Right lobe of liver (tissue), 6 donors: ENCODE measurements around the gene AGTPBP1. TPM values are rescaled to one million over a fixed set of nuclear protein-coding genes. Genes with fewer than 3 reads are reported as not detected.

Experiments used
- ATAC-seq, 4 donors: fragments of 200-7000 bp; cut with Tn5 transposase; one replicate each; pipeline ENCODE4 v1.9.1; 2020; ENCODE audit warnings: mild to moderate bottlenecking in 4 of 4, moderate library complexity in 4 of 4
- DNase-seq, 3 donors: peaks; one replicate each; pipeline ENCODE4 v3.0.0-alpha.2; 2020
- H3K27ac ChIP-seq, 3 donors: fragments of 200-600 bp; one replicate each; pipeline ENCODE4 v1.8.0; 2022
- H3K27me3 ChIP-seq, 2 donors: fragments of 200-600 bp; one replicate each; pipeline ENCODE4 v1.8.0; 2022
- H3K36me3 ChIP-seq, 4 donors: fragments of 200-600 bp; sonication (generic) in 1 of 4; one replicate each; pipeline versions ENCODE4 v1.5.1 to v1.8.0; 2017 to 2022; ENCODE audit warnings: control low read depth in 1 of 4
- H3K4me1 ChIP-seq, 4 donors: fragments of 200-600 bp; sonication (generic) in 1 of 4; one replicate each; pipeline versions ENCODE4 v1.5.1 to v1.8.0; 2017 to 2022; ENCODE audit warnings: control low read depth in 1 of 4
- H3K4me3 ChIP-seq, 3 donors: fragments of 200-600 bp; one replicate each; pipeline ENCODE4 v1.8.0; 2022
- H3K9me3 ChIP-seq, 4 donors: fragments of 200-600 bp; sonication (generic) in 1 of 4; one replicate each; pipeline versions ENCODE4 v1.5.1 to v1.8.0; 2017 to 2022; ENCODE audit warnings: control low read depth in 1 of 4
- CTCF ChIP-seq, 4 donors: fragments of 200-600 bp in 3 of 4; fragments of 450-650 bp in 1 of 4; IDR thresholded peaks; one replicate each; pipeline versions ENCODE4 v1.5.1 to v1.8.0; 2016 to 2022; ENCODE audit warnings: antibody characterized with exemption in 4 of 4, mild to moderate bottlenecking in 2 of 4
- POLR2A ChIP-seq: fragments of 450-650 bp; IDR thresholded peaks from one replicate; pipeline ENCODE4 v1.6.1; 2017; ENCODE audit warnings: antibody characterized with exemption, mild to moderate bottlenecking
- WGBS: methylation state at CpG from one replicate; pipeline ENCODE4 v1.1.6; 2018; ENCODE audit warnings: low coverage, low lambda C conversion rate; ENCODE audit not compliant: insufficient coverage; ENCODE audit errors: missing lambda C conversion rate; 5-methylcytosine and 5-hydroxymethylcytosine counted together
- intact Hi-C, 2 donors: fragments of 100-400 bp; cut with DNase I; formaldehyde crosslinking; loops; one replicate each; pipeline versions ENCODE4 v1.11.2 to v1.14.1; 2022
- total RNA-seq, 6 experiments: library from RNA; depleted of rRNA in 2 of 6; stranded (reverse); fragments of >200 nt in 2 of 6; fragmentation: NEBNext Ultra II Directional in 3 of 6; extraction: Animal tissue kit (Norgen Biotek cat#: 25700) in 3 of 6; gene quantifications; one replicate each; pipeline versions ENCODE4 v1.1.0 to v1.2.4, GENCODE V29; 2016 to 2023
- donor health status: DM: no; HTN: yes; CAD: no.
- donor health status: DM: no; HTN: no; CAD: no.
- donor health status: DM: no; HTN: no; CAD: no.
- donor health status: DM: no; HTN: yes; CAD: no.
- donor health status: DM: no; HTN: yes; CAD: no.

Gene AGTPBP1
- total RNA-seq, 6 experiments from 2014 or later, result 5.1 to 7.7 (median 6.5) TPM

- no peaks in the 10 kb centered on the region for H3K27me3 ChIP-seq
- ATAC-seq (no peak), DNase-seq (no peak)
- WGBS, result 83% methylated on average over 1 of the region's 1 CpG
- intact Hi-C loops, result no loop called here
- no peaks in the 10 kb centered on the region for H3K9me3 ChIP-seq
- no peak overlapping the region for H3K4me3 ChIP-seq
- H3K4me1 ChIP-seq, result no peaks in the 10 kb centered on the region
- H3K36me3 ChIP-seq, result peaks cover 0 to 3% (median 0%) of the 10 kb centered on the region in 4 donors
- TF ChIP-seq CTCF (IDR thresholded peaks at IDR 0.05) (no peak), POLR2A (no peak)
- H3K27ac ChIP-seq, result no peak overlapping the region
These were observed 74.4 kb downstream of the AGTPBP1 start for GRCh38 chr9:85667374-85667773.

- DNase-seq, result no peak
- H3K36me3 ChIP-seq, result peaks cover 0 to 3% (median 0%) of the 10 kb centered on the region in 4 donors
- ATAC-seq, result no peak
- no peak for TF ChIP-seq POLR2A
- TF ChIP-seq CTCF (IDR thresholded peaks at IDR 0.05), result no peak
- no peaks in the 10 kb centered on the region for H3K4me1 ChIP-seq
- no peak overlapping the region for H3K27ac ChIP-seq
- intact Hi-C loops, result no loop called here
- H3K27me3 ChIP-seq, result no peaks in the 10 kb centered on the region
- no peaks in the 10 kb centered on the region for H3K9me3 ChIP-seq
- 85% methylated on average over 2 of the region's 2 CpGs for WGBS
- no peak overlapping the region for H3K4me3 ChIP-seq
These were observed 75.7 kb downstream of the AGTPBP1 start for GRCh38 chr9:85666086-85666485.

GRCh38 chr9:85662573-85662972, 79.2 kb downstream of the AGTPBP1 start:
- Histone ChIP-seq H3K4me3 (no peak overlapping the region), H3K9me3 (no peaks in the 10 kb centered on the region), H3K36me3 (no peaks in the 10 kb centered on the region), H3K4me1 (no peaks in the 10 kb centered on the region), H3K27me3 (no peaks in the 10 kb centered on the region), H3K27ac (no peak overlapping the region)
- TF ChIP-seq POLR2A, result no peak
- intact Hi-C loops, result no loop called here
- 62% methylated on average over 1 of the region's 1 CpG for WGBS
- ATAC-seq (no peak), DNase-seq (no peak)

- intact Hi-C loops, result no loop called here
- TF ChIP-seq POLR2A (no peak), CTCF (IDR thresholded peaks at IDR 0.05) (no peak)
- DNase-seq, result no peak
- Histone ChIP-seq H3K27me3 (no peaks in the 10 kb centered on the region), H3K36me3 (no peaks in the 10 kb centered on the region), H3K4me3 (no peak overlapping the region), H3K4me1 (no peaks in the 10 kb centered on the region), H3K27ac (no peak overlapping the region), H3K9me3 (no peaks in the 10 kb centered on the region)
- no peak for ATAC-seq
- WGBS, result 100% methylated on average over 1 of the region's 1 CpG
These were observed 83.0 kb downstream of the AGTPBP1 start for GRCh38 chr9:85658716-85659115.

- H3K9me3 ChIP-seq, result no peaks in the 10 kb centered on the region
- WGBS, result 94% methylated on average over 4 of the region's 4 CpGs
- intact Hi-C loops, result no loop called here
- ATAC-seq, result no peak
- no peak for DNase-seq
- no peaks in the 10 kb centered on the region for H3K27me3 ChIP-seq
- no peaks in the 10 kb centered on the region for H3K36me3 ChIP-seq
- H3K4me3 ChIP-seq, result no peak overlapping the region
- no peak for TF ChIP-seq POLR2A
- TF ChIP-seq CTCF (IDR thresholded peaks at IDR 0.05), result no peak
- no peak overlapping the region for H3K27ac ChIP-seq
- H3K4me1 ChIP-seq, result no peaks in the 10 kb centered on the region
These were observed 88.6 kb downstream of the AGTPBP1 start for GRCh38 chr9:85653153-85653552.
